Measurements from ENCODE around the gene APOD.
"Not testable (repeated sequence)": the region's sequence is repeated elsewhere in the genome, so short reads cannot be mapped to it uniquely, and the experiment has no call there.

GRCh38 chr3:195615952-195616537 is 32.3 kb upstream of the APOD start:
- TF ChIP-seq IRF4 (IDR thresholded peaks at IDR 0.05; ENCODE audit: low read depth, low read length); CTCF (IDR thresholded peaks at IDR 0.05 in 2 of 3, conservative IDR thresholded peaks at IDR 0.05 in 1 of 3; ENCODE audit: control insufficient read depth in 2 of 3, extremely low read depth in 1 of 3, insufficient read depth in 1 of 3, low read depth in 3 of 3, low read length in 3 of 3); KLF5 (IDR thresholded peaks at IDR 0.05; ENCODE audit: partially characterized antibody); USF2 (IDR thresholded peaks at IDR 0.05; ENCODE audit: borderline replicate concordance, low read depth, low read length); TCF3 (IDR thresholded peaks at IDR 0.05; ENCODE audit: borderline replicate concordance, insufficient read depth, low read depth, low read length); EP300 (IDR thresholded peaks at IDR 0.05; ENCODE audit: borderline replicate concordance in 1 of 2, control insufficient read depth in 1 of 2, low read depth in 2 of 2, low read length in 2 of 2); RFX5 (IDR thresholded peaks at IDR 0.05; ENCODE audit: low read depth, low read length); ESRRA (IDR thresholded peaks at IDR 0.05; ENCODE audit: low read length); SIN3A (IDR thresholded peaks at IDR 0.05; ENCODE audit: low read depth, low read length); YY1 (IDR thresholded peaks at IDR 0.05; ENCODE audit: low read depth, low read length); SRF (IDR thresholded peaks at IDR 0.05; ENCODE audit: low read depth in 2 of 2, low read length in 2 of 2); ZNF384 (IDR thresholded peaks at IDR 0.05; ENCODE audit: borderline replicate concordance, low read depth, low read length): not testable (repeated sequence)

Data from GM12878 (cell line).